WTC11 (cell line): Measurements from ENCODE around the gene TLX1. TPM values are rescaled to one million over a fixed set of nuclear protein-coding genes. Genes with fewer than 3 reads are reported as not detected.

ENCODE experiments used
- ATAC-seq: fragments of 200-7000 bp; cut with Tn5 transposase; 2 replicates; pipeline ENCODE4 v1.10.0; 2021; ENCODE audit warnings: mild to moderate bottlenecking, moderate library complexity
- CTCF ChIA-PET: fragments of 300-600 bp; sonication (Branson Sonifier 250); formaldehyde crosslinking; loops from one replicate; lab custom pipeline; 2021; ENCODE audit warnings: antibody characterized with exemption; lab: Charles Lee
- POLR2A ChIA-PET: fragments of 350-600 bp; sonication (Branson Sonifier 250); formaldehyde crosslinking; loops from one replicate; lab custom pipeline; 2021; ENCODE audit warnings: antibody characterized with exemption; lab: Charles Lee
- DNase-seq: peaks from one replicate; pipeline ENCODE4 v3.0.0; 2021; ENCODE audit warnings: low spot score
- H3K27ac Mint-ChIP-seq: 2 replicates; pipeline ENCODE4 v1.8.0; 2021; ENCODE audit warnings: mixed read lengths
- H3K27me3 Mint-ChIP-seq: 2 replicates; pipeline ENCODE4 v1.8.0; 2021; ENCODE audit warnings: low read depth, mild to moderate bottlenecking, moderate library complexity, mixed read lengths
- H3K36me3 Mint-ChIP-seq: 2 replicates; pipeline ENCODE4 v1.8.0; 2021; ENCODE audit warnings: mixed read lengths
- H3K4me1 Mint-ChIP-seq: 2 replicates; pipeline ENCODE4 v1.8.0; 2022; ENCODE audit warnings: mixed read lengths
- H3K4me3 Mint-ChIP-seq: 2 replicates; pipeline ENCODE4 v1.8.0; 2021; ENCODE audit warnings: mild to moderate bottlenecking, moderate library complexity, mixed read lengths
- H3K9me3 Mint-ChIP-seq: 2 replicates; pipeline ENCODE4 v1.8.0; 2021; ENCODE audit warnings: mixed read lengths
- CBFB ChIP-seq: sonication (generic); formaldehyde crosslinking; IDR thresholded peaks from 2 replicates; pipeline ENCODE4 v1.8.1; 2022; ENCODE audit warnings: mild to moderate bottlenecking, low read depth, missing genetic modification reagents
- CREB1 ChIP-seq: sonication (generic); formaldehyde crosslinking; IDR thresholded peaks from 2 replicates; pipeline ENCODE4 v1.8.0; 2023; ENCODE audit warnings: mild to moderate bottlenecking, missing genetic modification reagents
- EMX1 ChIP-seq: fragments of 250-450 bp; sonication (Bioruptor Pico); IDR thresholded peaks from 2 replicates; pipeline ENCODE4 v1.8.0; 2021; ENCODE audit warnings: mild to moderate bottlenecking
- FOXP1 ChIP-seq: sonication (generic); formaldehyde crosslinking; IDR thresholded peaks from 2 replicates; pipeline ENCODE4 v1.8.0; 2022; ENCODE audit warnings: missing genetic modification reagents, mild to moderate bottlenecking, moderate library complexity, borderline replicate concordance
- FOXP4 ChIP-seq: sonication (generic); formaldehyde crosslinking; IDR thresholded peaks from 2 replicates; pipeline ENCODE4 v1.8.0; 2022; ENCODE audit warnings: mild to moderate bottlenecking, missing genetic modification reagents
- HMGA2 ChIP-seq: fragments of 250-450 bp; sonication (Bioruptor Pico); IDR thresholded peaks from 2 replicates; pipeline ENCODE4 v1.4.0; 2021; ENCODE audit warnings: mild to moderate bottlenecking, moderate library complexity
- MAX ChIP-seq: sonication (generic); formaldehyde crosslinking; IDR thresholded peaks from 2 replicates; pipeline ENCODE4 v1.8.0; 2022; ENCODE audit warnings: mild to moderate bottlenecking, missing genetic modification reagents
- MLX ChIP-seq: sonication (generic); formaldehyde crosslinking; IDR thresholded peaks from 2 replicates; pipeline ENCODE4 v1.8.1; 2023; ENCODE audit warnings: mild to moderate bottlenecking, missing genetic modification reagents, moderate library complexity
- MXD4 ChIP-seq: fragments of 250-450 bp; sonication (Bioruptor Pico); IDR thresholded peaks from 2 replicates; pipeline ENCODE4 v1.8.0; 2021; ENCODE audit warnings: mild to moderate bottlenecking, moderate library complexity, borderline replicate concordance
- NFATC4 ChIP-seq: fragments of 250-450 bp; sonication (Bioruptor Pico); IDR thresholded peaks from 2 replicates; pipeline ENCODE4 v1.9.0; 2021; ENCODE audit warnings: mild to moderate bottlenecking
- SMAD3 ChIP-seq: sonication (generic); formaldehyde crosslinking; IDR thresholded peaks from 2 replicates; pipeline ENCODE4 v1.8.0; 2022; ENCODE audit warnings: missing genetic modification reagents, mild to moderate bottlenecking, borderline replicate concordance
- TEAD1 ChIP-seq: sonication (generic); formaldehyde crosslinking; IDR thresholded peaks from 2 replicates; pipeline ENCODE4 v1.8.0; 2022; ENCODE audit warnings: mild to moderate bottlenecking, missing genetic modification reagents
- total RNA-seq: library from RNA; stranded (reverse); gene quantifications from 3 replicates; pipeline ENCODE4 v1.2.3, GENCODE V29; 2021
- TF ChIP-seq, protein P1 (sequence below): fragments of 250-450 bp; sonication (Bioruptor Pico); IDR thresholded peaks from 2 replicates; pipeline ENCODE4 v1.9.0; 2021; ENCODE audit warnings: moderate library complexity, mild to moderate bottlenecking, inconsistent platforms, borderline replicate concordance
- TF ChIP-seq, protein P2 (sequence below): sonication (generic); formaldehyde crosslinking; IDR thresholded peaks from 2 replicates; pipeline ENCODE4 v1.8.1; 2022; ENCODE audit warnings: low read depth, mild to moderate bottlenecking, moderate library complexity, missing genetic modification reagents, borderline replicate concordance
- TF ChIP-seq, protein P3 (sequence below): sonication (generic); formaldehyde crosslinking; conservative IDR thresholded peaks from 2 replicates; pipeline ENCODE4 v1.8.1; 2022; ENCODE audit warnings: mild to moderate bottlenecking, missing genetic modification reagents

Gene TLX1
- total RNA-seq, 1 experiment from 2014 or later = 4.6 TPM

DNA sequence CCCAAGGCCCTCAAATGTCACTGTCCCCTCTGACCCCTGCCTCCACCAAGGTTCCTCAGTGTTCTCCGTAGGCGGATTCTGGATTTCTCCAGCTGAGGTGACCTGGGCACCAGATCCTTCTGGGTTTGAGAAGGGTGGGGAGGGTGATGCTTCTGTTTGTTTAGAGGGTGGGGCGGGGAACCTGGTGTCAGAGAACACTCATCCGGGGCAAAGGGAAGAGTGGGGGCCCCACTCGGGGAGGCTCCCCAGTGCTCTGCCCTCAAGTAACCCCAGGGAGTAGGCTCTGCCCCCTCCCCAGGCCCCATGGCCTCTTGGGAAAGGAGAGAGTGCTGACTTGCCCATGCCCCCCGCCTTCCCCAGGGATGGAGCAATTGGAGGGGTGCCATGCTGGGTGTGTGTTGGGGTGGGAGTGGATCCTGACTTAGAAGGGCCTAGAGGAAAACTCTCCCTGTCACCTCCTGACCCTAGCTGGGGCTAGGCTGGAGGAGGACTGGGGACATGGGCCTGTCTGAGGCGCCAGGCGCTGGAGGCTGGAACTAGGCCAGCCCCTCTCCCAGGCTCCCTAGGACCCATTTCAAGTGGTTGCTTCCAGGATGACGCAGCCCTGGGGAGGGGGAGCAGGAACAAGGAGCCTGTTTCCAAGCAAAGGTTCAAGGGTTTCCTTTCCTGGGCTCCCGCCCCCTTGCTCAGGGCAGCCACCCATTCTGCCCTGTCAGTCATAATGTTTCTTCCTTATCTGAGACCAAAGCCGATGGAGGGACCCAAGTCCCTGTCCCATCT is 41.4 kb upstream of the TLX1 start (continued):
- TF ChIP-seq, protein P1, sequence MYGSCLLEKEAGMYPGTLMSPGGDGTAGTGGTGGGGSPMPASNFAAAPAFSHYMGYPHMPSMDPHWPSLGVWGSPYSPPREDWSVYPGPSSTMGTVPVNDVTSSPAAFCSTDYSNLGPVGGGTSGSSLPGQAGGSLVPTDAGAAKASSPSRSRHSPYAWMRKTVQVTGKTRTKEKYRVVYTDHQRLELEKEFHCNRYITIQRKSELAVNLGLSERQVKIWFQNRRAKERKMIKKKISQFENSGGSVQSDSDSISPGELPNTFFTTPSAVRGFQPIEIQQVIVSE (CRISPR knock-in tag) = no peak
- TF ChIP-seq TEAD1 (CRISPR knock-in tag) (no peak), FOXP1 (CRISPR knock-in tag) (no peak), CBFB (CRISPR knock-in tag) (no peak), HMGA2 (CRISPR knock-in tag) (no peak)
- TF ChIP-seq, all 79 proteins: peak for 0

- Mint-ChIP-seq H3K27me3 (peaks cover 14% of the 10 kb centered on the region), H3K4me3 (no peak overlapping the region), H3K36me3 (no peaks in the 10 kb centered on the region)
- CTCF ChIA-PET = interaction anchor here (7.4 to 10.2 kb wide), 3 partner anchors 39 to 54 kb away, joined by 79 to 509 read pairs (median 219); partner anchors contain the start of gene TLX1
- ATAC-seq = no peak
- TF ChIP-seq FOXP4 (CRISPR knock-in tag) = no peak
- TF ChIP-seq, protein P2, sequence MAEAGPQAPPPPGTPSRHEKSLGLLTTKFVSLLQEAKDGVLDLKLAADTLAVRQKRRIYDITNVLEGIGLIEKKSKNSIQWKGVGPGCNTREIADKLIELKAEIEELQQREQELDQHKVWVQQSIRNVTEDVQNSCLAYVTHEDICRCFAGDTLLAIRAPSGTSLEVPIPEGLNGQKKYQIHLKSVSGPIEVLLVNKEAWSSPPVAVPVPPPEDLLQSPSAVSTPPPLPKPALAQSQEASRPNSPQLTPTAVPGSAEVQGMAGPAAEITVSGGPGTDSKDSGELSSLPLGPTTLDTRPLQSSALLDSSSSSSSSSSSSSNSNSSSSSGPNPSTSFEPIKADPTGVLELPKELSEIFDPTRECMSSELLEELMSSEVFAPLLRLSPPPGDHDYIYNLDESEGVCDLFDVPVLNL = no peak
- TF ChIP-seq, all 79 proteins: peak for 0
- Mint-ChIP-seq H3K4me1 (peaks cover 18% of the 10 kb centered on the region), H3K27ac (no peak overlapping the region), H3K9me3 (no peaks in the 10 kb centered on the region)
- POLR2A ChIA-PET = no interaction called here
- no peak for DNase-seq
These were observed 40.5 kb upstream of the TLX1 start for GRCh38 chr10:101090597-101090996.

GRCh38 chr10:101091546-101092290 is 39.4 kb upstream of the TLX1 start:
- TF ChIP-seq MLX (CRISPR knock-in tag) (no peak), CREB1 (CRISPR knock-in tag) (no peak), MXD4 (no peak), MAX (CRISPR knock-in tag) (no peak), NFATC4 (CRISPR knock-in tag) (no peak)
- H3K9me3 Mint-ChIP-seq = no peaks in the 10 kb centered on the region
- DNase-seq = no peak
- peaks cover 18% of the 10 kb centered on the region for H3K4me1 Mint-ChIP-seq
- no peak for ATAC-seq
- H3K36me3 Mint-ChIP-seq = no peaks in the 10 kb centered on the region
- peaks cover 14% of the 10 kb centered on the region for H3K27me3 Mint-ChIP-seq
- H3K27ac Mint-ChIP-seq = no peak overlapping the region
- CTCF ChIA-PET = interaction anchor here (0.7 to 10.2 kb wide), 7 partner anchors 18 to 80 kb away, joined by 3 to 509 read pairs (median 84); partner anchors contain the start of gene TLX1
- POLR2A ChIA-PET = no interaction called here
- no peak overlapping the region for H3K4me3 Mint-ChIP-seq

DNA sequence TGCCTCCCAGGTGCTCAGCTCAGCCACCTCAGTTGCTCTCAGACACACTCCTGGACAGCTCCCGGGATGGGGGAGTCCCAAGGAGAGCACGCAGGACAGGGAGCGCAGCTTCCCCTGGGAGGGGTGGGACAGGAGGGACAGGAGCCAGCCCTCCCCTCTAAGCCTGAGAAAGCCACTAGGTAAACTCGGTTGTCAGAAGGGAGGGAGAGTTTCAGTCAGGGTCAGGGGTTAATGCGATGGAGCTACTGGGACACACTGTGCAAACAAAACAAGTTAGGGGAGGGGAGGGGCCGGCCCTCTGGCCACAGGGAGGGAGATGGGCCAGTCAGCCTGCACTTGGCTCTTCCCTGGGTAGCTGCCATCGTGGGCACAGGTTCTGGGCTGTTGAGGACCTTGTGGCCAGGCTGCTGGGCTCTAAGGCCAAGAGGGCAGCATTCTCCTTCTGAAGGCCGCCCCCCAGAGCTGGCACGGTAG is 38.2 kb upstream of the TLX1 start:
- Mint-ChIP-seq H3K9me3 (no peaks in the 10 kb centered on the region), H3K36me3 (no peaks in the 10 kb centered on the region), H3K4me1 (peaks cover 22% of the 10 kb centered on the region), H3K27me3 (peaks cover 10% of the 10 kb centered on the region), H3K4me3 (no peak overlapping the region), H3K27ac (no peak overlapping the region)
- POLR2A ChIA-PET = no interaction called here
- TF ChIP-seq, protein P3, sequence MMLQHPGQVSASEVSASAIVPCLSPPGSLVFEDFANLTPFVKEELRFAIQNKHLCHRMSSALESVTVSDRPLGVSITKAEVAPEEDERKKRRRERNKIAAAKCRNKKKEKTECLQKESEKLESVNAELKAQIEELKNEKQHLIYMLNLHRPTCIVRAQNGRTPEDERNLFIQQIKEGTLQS (CRISPR knock-in tag) = no peak
- TF ChIP-seq MXD4 (no peak), FOXP1 (CRISPR knock-in tag) (no peak), EMX1 (CRISPR knock-in tag) (no peak), SMAD3 (CRISPR knock-in tag) (no peak)
- CTCF ChIA-PET = interaction anchor here (0.8 to 10.2 kb wide), 12 partner anchors 9 to 199 kb away, joined by 3 to 509 read pairs (median 4); partner anchors contain the start of genes KAZALD1 and TLX1
- ATAC-seq (no peak), DNase-seq (no peak)
